DND-41 (cell line): Measurements from ENCODE around the gene LONP2.

Experiments used
- CTCF ChIP-seq: IDR thresholded peaks from 2 replicates; pipeline ENCODE4 v1.5.1; 2012; ENCODE audit warnings: borderline replicate concordance, low read length, moderate library complexity, mild to moderate bottlenecking; ENCODE audit not compliant: poor library complexity, severe bottlenecking; ENCODE audit errors: extremely low read depth
- EZH2 ChIP-seq: IDR thresholded peaks from 3 replicates; pipeline ENCODE4 v1.6.1; 2012; ENCODE audit warnings: borderline replicate concordance, low read depth, mild to moderate bottlenecking, moderate library complexity, low read length, inconsistent platforms; ENCODE audit not compliant: severe bottlenecking

- no peak for TF ChIP-seq CTCF
- TF ChIP-seq EZH2 = no peak
Observed at GRCh38 chr16:48218473-48218872, 25.6 kb upstream of the LONP2 start.
